SK-N-SH (cell line): ENCODE measurements around the gene DSTN. TPM values are rescaled to one million over a fixed set of nuclear protein-coding genes. Genes with fewer than 3 reads are reported as not detected.

Experiments used
- CTCF ChIA-PET: fragments of 300-600, 350-600 bp; formaldehyde crosslinking; extraction: SDS; loops from one replicate; lab custom pipeline; 2021; lab: Yijun Ruan, JAX
- POLR2A ChIA-PET: fragments of 350-600 bp; sonication (Branson Sonifier 250); formaldehyde crosslinking; extraction: SDS; loops from one replicate; lab custom pipeline; 2020; ENCODE audit warnings: antibody characterized with exemption, inconsistent platforms; lab: Yijun Ruan, JAX
- DNase-seq: peaks from one replicate; pipeline ENCODE4 v3.0.0; 2012
- H2AFZ ChIP-seq: fragments of 200-600 bp; sonication (generic); 2 replicates; pipeline ENCODE4 v1.8.1; 2016; ENCODE audit warnings: antibody characterized with exemption, mild to moderate bottlenecking, low read depth
- H3F3A ChIP-seq: fragments of 200-600 bp; sonication (generic); replicated peaks from 2 replicates; pipeline ENCODE3; 2016; ENCODE audit warnings: antibody characterized with exemption, mild to moderate bottlenecking; ENCODE audit not compliant: insufficient read depth
- H3K27ac ChIP-seq, 2 experiments: fragments of 200-500 bp in 1 of 2; fragments of 200-600 bp in 1 of 2; sonication (Bioruptor generic) in 1 of 2; sonication (generic), shearing (Covaris generic) in 1 of 2; 2 replicates each; pipeline versions ENCODE4 v1.5.1 to v1.6.1; 2014 to 2016; ENCODE audit warnings: low read depth in 2 of 2, inconsistent platforms in 1 of 2, low read length in 1 of 2, mild to moderate bottlenecking in 1 of 2, mixed read lengths in 1 of 2
- H3K27me3 ChIP-seq: fragments of 200-600 bp; sonication (generic), shearing (Covaris generic); 2 replicates; pipeline ENCODE4 v1.6.1; 2016; ENCODE audit warnings: mixed run types; ENCODE audit not compliant: insufficient read depth
- H3K36me3 ChIP-seq, 2 experiments: fragments of 200-500 bp in 1 of 2; fragments of 200-600 bp in 1 of 2; sonication (Bioruptor generic) in 1 of 2; sonication (generic) in 1 of 2; replicated peaks in 1 of 2; 2 replicates each; pipeline versions ENCODE3 to v1.5.1; 2014 to 2016; ENCODE audit warnings: low read length in 1 of 2, mild to moderate bottlenecking in 1 of 2; ENCODE audit not compliant: insufficient read depth in 2 of 2, control insufficient read depth in 1 of 2
- H3K4me1 ChIP-seq, 2 experiments: fragments of 200-500 bp in 1 of 2; fragments of 200-600 bp in 1 of 2; sonication (Bioruptor generic) in 1 of 2; sonication (generic), shearing (Covaris generic) in 1 of 2; 2 replicates each; pipeline versions ENCODE4 v1.5.1 to v1.6.1; 2014 to 2016; ENCODE audit warnings: low read depth in 1 of 2, low read length in 1 of 2, mixed run types in 1 of 2; ENCODE audit not compliant: insufficient read depth in 2 of 2, control insufficient read depth in 1 of 2
- H3K4me2 ChIP-seq: fragments of 200-600 bp; sonication (generic), shearing (Covaris generic); 2 replicates; pipeline ENCODE4 v1.6.1; 2017; ENCODE audit warnings: mixed run types
- H3K4me3 ChIP-seq, 2 experiments: fragments of 200-500 bp in 1 of 2; fragments of 200-600 bp in 1 of 2; sonication (Bioruptor generic) in 1 of 2; sonication (generic), shearing (Covaris generic) in 1 of 2; 2 replicates each; pipeline versions ENCODE4 v1.5.1 to v1.8.1; 2014 to 2016; ENCODE audit warnings: low read depth in 2 of 2, inconsistent platforms in 1 of 2, low read length in 1 of 2, mild to moderate bottlenecking in 1 of 2, mixed read lengths in 1 of 2, moderate library complexity in 1 of 2
- H3K79me2 ChIP-seq: fragments of 200-600 bp; sonication (generic); 2 replicates; pipeline ENCODE4 v1.8.1; 2017; ENCODE audit warnings: mild to moderate bottlenecking; ENCODE audit not compliant: insufficient read depth
- H3K9ac ChIP-seq: fragments of 200-600 bp; sonication (generic); 2 replicates; pipeline ENCODE4 v1.6.1; 2017; ENCODE audit warnings: mixed run types
- H3K9me2 ChIP-seq: fragments of 200-600 bp; sonication (generic); 2 replicates; pipeline ENCODE4 v1.6.1; 2017; ENCODE audit warnings: mixed run types
- H3K9me3 ChIP-seq: fragments of 200-600 bp; sonication (generic); 2 replicates; pipeline ENCODE4 v1.6.1; 2017; ENCODE audit warnings: mixed run types, mild to moderate bottlenecking, moderate library complexity
- H4K20me1 ChIP-seq: fragments of 200-600 bp; sonication (generic); 2 replicates; pipeline ENCODE4 v1.6.1; 2017; ENCODE audit warnings: mild to moderate bottlenecking, mixed run types; ENCODE audit not compliant: insufficient read depth
- CHD2 ChIP-seq: fragments of 150-350 bp; IDR thresholded peaks from 2 replicates; pipeline ENCODE4 v1.6.1; 2018; ENCODE audit warnings: low read length; ENCODE audit not compliant: partially characterized antibody
- CTCF ChIP-seq: fragments of 200-600 bp; sonication (generic); IDR thresholded peaks from 2 replicates; pipeline ENCODE4 v1.6.1; 2017; ENCODE audit warnings: antibody characterized with exemption, mild to moderate bottlenecking, moderate library complexity
- ELF1 ChIP-seq: IDR thresholded peaks from 2 replicates; pipeline ENCODE4 v1.4.0; 2012
- EP300 ChIP-seq, 2 experiments: IDR thresholded peaks; 2 replicates each; pipeline versions ENCODE4 v1.4.0 to v1.6.1; 2012; ENCODE audit warnings: borderline replicate concordance in 1 of 2, low read depth in 1 of 2, low read length in 1 of 2
- EZH2phosphoT487 ChIP-seq: fragments of 200-600 bp; sonication (generic); IDR thresholded peaks from 2 replicates; pipeline ENCODE4 v1.6.1; 2017; ENCODE audit warnings: low read depth, mixed run types, mild to moderate bottlenecking, antibody characterized with exemption, moderate library complexity, borderline replicate concordance
- FOSL2 ChIP-seq: IDR thresholded peaks from 2 replicates; pipeline ENCODE4 v1.4.0; 2012; ENCODE audit warnings: low read depth, mild to moderate bottlenecking, moderate library complexity, borderline replicate concordance
- FOXJ3 ChIP-seq: sonication (generic); formaldehyde crosslinking; IDR thresholded peaks from 2 replicates; pipeline ENCODE4 v1.5.1; 2020; ENCODE audit warnings: mild to moderate bottlenecking, missing genetic modification reagents
- FOXM1 ChIP-seq: IDR thresholded peaks from 2 replicates; pipeline ENCODE4 v1.4.0; 2012; ENCODE audit warnings: low read depth, mild to moderate bottlenecking
- GABPA ChIP-seq: IDR thresholded peaks from 2 replicates; pipeline ENCODE4 v1.4.0; 2012; ENCODE audit warnings: low read depth, mild to moderate bottlenecking
- JUND ChIP-seq: IDR thresholded peaks from 2 replicates; pipeline ENCODE4 v1.4.0; 2012
- MXI1 ChIP-seq: IDR thresholded peaks from 2 replicates; pipeline ENCODE4 v1.6.1; 2012; ENCODE audit warnings: mild to moderate bottlenecking, low read depth, low read length, improper control_type of control experiment
- NRF1 ChIP-seq: IDR thresholded peaks from 2 replicates; pipeline ENCODE4 v1.6.1; 2012; ENCODE audit warnings: low read depth, mild to moderate bottlenecking, low read length
- POLR2AphosphoS5 ChIP-seq: IDR thresholded peaks from 2 replicates; pipeline ENCODE4 v1.6.1; 2012; ENCODE audit warnings: low read depth, low read length
- RAD21 ChIP-seq: IDR thresholded peaks from 2 replicates; pipeline ENCODE4 v1.6.1; 2012; ENCODE audit warnings: mild to moderate bottlenecking, low read length
- RCOR1 ChIP-seq: fragments of 150-350 bp; IDR thresholded peaks from 2 replicates; pipeline ENCODE4 v1.6.1; 2017; ENCODE audit warnings: antibody characterized with exemption, low read length
- RFX5 ChIP-seq: IDR thresholded peaks from 2 replicates; pipeline ENCODE4 v1.6.1; 2012; ENCODE audit warnings: mild to moderate bottlenecking, improper control_type of control experiment, low read length
- SIN3A ChIP-seq: IDR thresholded peaks from 2 replicates; pipeline ENCODE4 v1.6.1; 2012; ENCODE audit warnings: low read depth, mild to moderate bottlenecking, low read length, moderate library complexity, borderline replicate concordance
- SMC3 ChIP-seq: IDR thresholded peaks from 2 replicates; pipeline ENCODE4 v1.6.1; 2012; ENCODE audit warnings: low read depth, low read length, improper control_type of control experiment
- TEAD4 ChIP-seq: IDR thresholded peaks from 2 replicates; pipeline ENCODE4 v1.4.0; 2012; ENCODE audit warnings: mild to moderate bottlenecking, borderline replicate concordance; ENCODE audit not compliant: insufficient read depth
- USF2 ChIP-seq: fragments of 150-350 bp; IDR thresholded peaks from 2 replicates; pipeline ENCODE4 v1.6.1; 2017; ENCODE audit warnings: antibody characterized with exemption, low read length, low read depth, borderline replicate concordance
- WGBS: methylation state at CpG from one replicate; pipeline ENCODE4 v1.1.6; 2017; ENCODE audit warnings: low lambda C conversion rate; 5-methylcytosine and 5-hydroxymethylcytosine counted together
- polyA plus RNA-seq, 3 experiments: library from polyadenylated mRNA; depleted of rRNA; stranded (reverse); fragments of >200 nt; gene quantifications; 2 replicates each; pipeline ENCODE4 v1.2.3, GENCODE V29; 2012

The DSTN gene
- polyA plus RNA-seq, 1 of the 3 experiments (the other 2 are of a cell fraction): 167 TPM

- Histone ChIP-seq H3K27ac (peak overlapping the region in 1 of 2 experiments; percentile 5; a peak in 1 of 4 replicates), H3K27me3 (no peaks in the 10 kb centered on the region), H3K4me1 (peaks cover 0 to 3% of the 10 kb centered on the region in 2 experiments; a peak in 2 of 4 replicates), H3K9me3 (no peaks in the 10 kb centered on the region), H3K4me3 (peak overlapping the region; percentile 92 to 97; a peak in 3 of 4 replicates), H3K4me2 (peak overlapping the region; percentile 84), H3F3A (peaks cover 19% of the 10 kb centered on the region), H3K36me3 (peaks cover 3 to 24% of the 10 kb centered on the region in 2 experiments), H4K20me1 (peaks cover 69% of the 10 kb centered on the region), H3K9me2 (no peaks in the 10 kb centered on the region), H2AFZ (no peak overlapping the region), H3K9ac (peak overlapping the region; percentile 95; the same call in 1 of the 2 replicates), H3K79me2 (peaks cover 77% of the 10 kb centered on the region)
- ChIA-PET CTCF (interaction anchor here (1.0 to 3.3 kb wide), 7 partner anchors 20 to 367 kb away, joined by 3 to 16 read pairs (median 4); no protein-coding TSS in a partner anchor), POLR2A (no interaction called here)
- WGBS: 70% methylated on average over 7 of the region's 7 CpGs
- no peak for DNase-seq
- no peak for TF ChIP-seq RCOR1
- TF ChIP-seq RAD21: no peak
- no peak for TF ChIP-seq TEAD4
Measured at GRCh38 chr20:17572034-17572638, 2.3 kb downstream of the DSTN start.

- Histone ChIP-seq H2AFZ (no peak overlapping the region), H3F3A (peaks cover 12% of the 10 kb centered on the region), H3K4me3 (0 out of 4 replicates have a peak overlapping the region, but pooled peaks of 1 of the 2 experiments have one; percentile 97), H3K27ac (no peak overlapping the region), H3K4me2 (no peak overlapping the region), H3K27me3 (no peaks in the 10 kb centered on the region), H3K9me3 (no peaks in the 10 kb centered on the region), H3K9ac (no peak overlapping the region), H3K4me1 (peaks cover 0 to 3% of the 10 kb centered on the region in 2 experiments; a peak in 2 of 4 replicates), H4K20me1 (peaks cover 80% of the 10 kb centered on the region), H3K9me2 (no peaks in the 10 kb centered on the region), H3K36me3 (peaks cover 3 to 29% of the 10 kb centered on the region in 2 experiments), H3K79me2 (peaks cover 90% of the 10 kb centered on the region)
- TF ChIP-seq NRF1 (no peak), ELF1 (no peak), CHD2 (no peak), SMC3 (no peak), TEAD4 (no peak), USF2 (no peak), EZH2phosphoT487 (no peak), FOSL2 (no peak), EP300 (IDR thresholded peaks at IDR 0.05; ENCODE audit: borderline replicate concordance in 1 of 2, low read depth in 1 of 2, low read length in 1 of 2) (no peak), RFX5 (no peak), CTCF (no peak), RCOR1 (no peak), POLR2AphosphoS5 (no peak), MXI1 (no peak), JUND (no peak), FOXM1 (no peak), GABPA (no peak), FOXJ3 (CRISPR knock-in tag) (no peak), SIN3A (no peak)
- 98% methylated on average over 3 of the region's 3 CpGs for WGBS
- ChIA-PET POLR2A (no interaction called here), CTCF (interaction anchor here (3.0 kb wide), 1 partner anchor 69 kb away, joined by 11 read pairs; no protein-coding TSS in a partner anchor)
- no peak for DNase-seq
Measured at GRCh38 chr20:17573463-17573862, 3.6 kb downstream of the DSTN start.
